GM23248 (cell line): Measurements from ENCODE around the gene PHTF1. TPM values are rescaled to one million over a fixed set of nuclear protein-coding genes. Genes with fewer than 3 reads are reported as not detected.

Source experiments
- DNase-seq: peaks from one replicate; pipeline ENCODE4 v3.0.0-alpha.2; 2015
- H2AFZ ChIP-seq: fragments of 200-600 bp; sonication (generic); 2 replicates; pipeline ENCODE4 v1.6.1; 2016; ENCODE audit warnings: antibody characterized with exemption
- H3F3A ChIP-seq: fragments of 200-600 bp; sonication (generic); 2 replicates; pipeline ENCODE4 v1.6.1; 2016; ENCODE audit warnings: mild to moderate bottlenecking, antibody characterized with exemption, mixed run types; ENCODE audit not compliant: insufficient read depth
- H3K27ac ChIP-seq: fragments of 200-600 bp; sonication (generic); 2 replicates; pipeline ENCODE4 v1.5.1; 2016; ENCODE audit warnings: mild to moderate bottlenecking
- H3K27me3 ChIP-seq: fragments of 200-600 bp; sonication (generic); replicated peaks from 2 replicates; pipeline ENCODE4 v1.6.1; 2016; ENCODE audit warnings: mild to moderate bottlenecking; ENCODE audit not compliant: insufficient read depth
- H3K36me3 ChIP-seq: fragments of 200-600 bp; sonication (generic); 2 replicates; pipeline ENCODE4 v1.6.1; 2016; ENCODE audit warnings: low read depth, mild to moderate bottlenecking
- H3K4me1 ChIP-seq: fragments of 200-600 bp; sonication (generic); 2 replicates; pipeline ENCODE4 v1.6.1; 2016; ENCODE audit warnings: mild to moderate bottlenecking; ENCODE audit not compliant: insufficient read depth
- H3K4me2 ChIP-seq: fragments of 200-600 bp; sonication (generic); one replicate; pipeline ENCODE4 v1.6.1; 2016; ENCODE audit warnings: mild to moderate bottlenecking; ENCODE audit not compliant: unreplicated experiment
- H3K4me3 ChIP-seq: fragments of 200-600 bp; sonication (generic); 2 replicates; pipeline ENCODE4 v1.5.1; 2016; ENCODE audit warnings: mild to moderate bottlenecking
- H3K79me2 ChIP-seq: fragments of 200-600 bp; sonication (generic); 2 replicates; pipeline ENCODE4 v1.6.1; 2016; ENCODE audit warnings: mild to moderate bottlenecking; ENCODE audit not compliant: insufficient read depth
- H3K9ac ChIP-seq: fragments of 200-600 bp; sonication (generic); 2 replicates; pipeline ENCODE4 v1.6.1; 2016; ENCODE audit warnings: mild to moderate bottlenecking
- H3K9me2 ChIP-seq: fragments of 200-600 bp; sonication (generic); 2 replicates; pipeline ENCODE4 v1.6.1; 2016; ENCODE audit warnings: mixed run types, mild to moderate bottlenecking, moderate library complexity; ENCODE audit not compliant: insufficient read depth
- H3K9me3 ChIP-seq: fragments of 200-600 bp; sonication (generic); one replicate; pipeline ENCODE4 v1.6.1; 2017; ENCODE audit warnings: low read depth
- H4K20me1 ChIP-seq: fragments of 200-600 bp; sonication (generic); 2 replicates; pipeline ENCODE4 v1.6.0; 2016; ENCODE audit not compliant: insufficient read depth
- EZH2 ChIP-seq: fragments of 200-600 bp; sonication (generic); IDR thresholded peaks from 2 replicates; pipeline ENCODE4 v1.6.1; 2018; ENCODE audit warnings: antibody characterized with exemption, mild to moderate bottlenecking; ENCODE audit not compliant: insufficient read depth, poor library complexity, severe bottlenecking
- EZH2phosphoT487 ChIP-seq: fragments of 200-600 bp; sonication (generic); IDR thresholded peaks from 2 replicates; pipeline ENCODE4 v1.6.1; 2018; ENCODE audit warnings: antibody characterized with exemption, moderate library complexity, mild to moderate bottlenecking, low read depth; ENCODE audit not compliant: insufficient read depth
- WGBS, 2 experiments: methylation state at CpG; one replicate each; pipeline ENCODE4 v1.1.6; 2015 to 2017; ENCODE audit warnings: low lambda C conversion rate in 2 of 2, low coverage in 1 of 2; ENCODE audit errors: missing lambda C conversion rate in 2 of 2; 5-methylcytosine and 5-hydroxymethylcytosine counted together
- in situ Hi-C: fragments of 300-500 bp; cut with MboI; formaldehyde crosslinking; loops from 2 replicates; pipeline ENCODE4 v1.15.0; 2020
- polyA plus RNA-seq: library from polyadenylated mRNA; unstranded; fragments of >200 nt; fragmentation: Nextera tagmentation; extraction: Ambion mirVana; gene quantifications from 2 replicates; pipeline ENCODE4 v1.2.1, GENCODE V29; 2016
- total RNA-seq: library from RNA; depleted of rRNA; stranded (reverse); fragments of >200 nt; shearing (Covaris generic); gene quantifications from 2 replicates; pipeline ENCODE4 v1.2.3, GENCODE V29; 2014

The PHTF1 gene
- total and polyA plus RNA-seq, 2 experiments from 2014 or later: 15.9 to 18.2 TPM

GRCh38 chr1:113747376-113747775, 11.9 kb downstream of the PHTF1 start:
- WGBS, 2 experiments: 46 to 50% methylated on average over 1 of the region's 1 CpG
- peak; percentile 72 for DNase-seq

GRCh38 chr1:113745425-113745824, 13.9 kb downstream of the PHTF1 start:
- Histone ChIP-seq H3K4me1 (peaks cover 16% of the 10 kb centered on the region), H3K9me2 (no peaks in the 10 kb centered on the region), H3K27me3 (no peaks in the 10 kb centered on the region), H3K4me3 (no peak overlapping the region), H3K9me3 (no peaks in the 10 kb centered on the region), H4K20me1 (no peaks in the 10 kb centered on the region), H3K27ac (no peak overlapping the region), H2AFZ (no peak overlapping the region), H3K4me2 (no peak overlapping the region), H3F3A (peaks cover 16% of the 10 kb centered on the region), H3K9ac (no peak overlapping the region), H3K36me3 (peaks cover 5% of the 10 kb centered on the region), H3K79me2 (peaks cover 23% of the 10 kb centered on the region)
- WGBS, 2 experiments: 98% methylated on average over 3 of the region's 3 CpGs
- no peak for TF ChIP-seq EZH2
- TF ChIP-seq EZH2phosphoT487: no peak
- in situ Hi-C loops: no loop called here
- DNase-seq: no peak

More at GRCh38 chr1:113747376-113747775, 11.9 kb downstream of the PHTF1 start:
- peak overlapping the region; percentile 62 for H3K27ac ChIP-seq
- no peaks in the 10 kb centered on the region for H3K27me3 ChIP-seq
- H3K9me2 ChIP-seq: no peaks in the 10 kb centered on the region
- in situ Hi-C loops: no loop called here
- peak overlapping the region; percentile 23; the same call in 1 of the 2 replicates for H3K9ac ChIP-seq
- peaks cover 16% of the 10 kb centered on the region for H3K4me1 ChIP-seq
- H3K4me3 ChIP-seq: peak overlapping the region; percentile 4; the same call in 1 of the 2 replicates
- H3K9me3 ChIP-seq: no peaks in the 10 kb centered on the region
- peaks cover 31% of the 10 kb centered on the region for H3K79me2 ChIP-seq
- no peaks in the 10 kb centered on the region; the same call in 1 of the 2 replicates for H3K36me3 ChIP-seq
- no peak for TF ChIP-seq EZH2
- no peak for TF ChIP-seq EZH2phosphoT487
- H4K20me1 ChIP-seq: no peaks in the 10 kb centered on the region
- peak overlapping the region; percentile 5; the same call in 1 of the 2 replicates for H2AFZ ChIP-seq
- H3K4me2 ChIP-seq: peak overlapping the region; percentile 72
- peaks cover 16% of the 10 kb centered on the region for H3F3A ChIP-seq

GRCh38 chr1:113744114-113744513, 15.2 kb downstream of the PHTF1 start:
- in situ Hi-C loops: no loop called here
- H3K9me3 ChIP-seq: no peaks in the 10 kb centered on the region
- H3K9me2 ChIP-seq: no peaks in the 10 kb centered on the region
- H3K9ac ChIP-seq: no peak overlapping the region
- H3K4me1 ChIP-seq: peaks cover 16% of the 10 kb centered on the region
- no peaks in the 10 kb centered on the region for H3K27me3 ChIP-seq
- peaks cover 16% of the 10 kb centered on the region for H3F3A ChIP-seq
- H3K4me3 ChIP-seq: no peak overlapping the region
- WGBS, 2 experiments: 70 to 77% methylated on average over 1 of the region's 1 CpG
- no peak for TF ChIP-seq EZH2
- peaks cover 5% of the 10 kb centered on the region for H3K36me3 ChIP-seq
- H2AFZ ChIP-seq: no peak overlapping the region
- H4K20me1 ChIP-seq: no peaks in the 10 kb centered on the region
- no peak overlapping the region for H3K4me2 ChIP-seq
- H3K27ac ChIP-seq: no peak overlapping the region
- peaks cover 23% of the 10 kb centered on the region for H3K79me2 ChIP-seq
- no peak for DNase-seq

GRCh38 chr1:113742515-113742914, 16.8 kb downstream of the PHTF1 start:
- Histone ChIP-seq H2AFZ (no peak overlapping the region), H3K9me2 (no peaks in the 10 kb centered on the region), H3K36me3 (peaks cover 9% of the 10 kb centered on the region), H3K9ac (no peak overlapping the region), H3K9me3 (no peaks in the 10 kb centered on the region), H3K4me3 (no peak overlapping the region), H3K27me3 (no peaks in the 10 kb centered on the region), H3K4me1 (peaks cover 9% of the 10 kb centered on the region), H3K4me2 (no peak overlapping the region), H4K20me1 (no peaks in the 10 kb centered on the region), H3K27ac (no peak overlapping the region), H3F3A (peaks cover 8% of the 10 kb centered on the region), H3K79me2 (peaks cover 23% of the 10 kb centered on the region)
- WGBS, 2 experiments: 97 to 100% methylated on average over 5 of the region's 5 CpGs
- TF ChIP-seq EZH2 (no peak), EZH2phosphoT487 (no peak)
- in situ Hi-C loops: no loop called here
- peak; percentile 11 for DNase-seq
